ENCODE data around the gene SMTNL2.
"Not testable (repeated sequence)": the region's sequence is repeated elsewhere in the genome, so short reads cannot be mapped to it uniquely, and the experiment has no call there.

The SMTNL2 gene

DNA sequence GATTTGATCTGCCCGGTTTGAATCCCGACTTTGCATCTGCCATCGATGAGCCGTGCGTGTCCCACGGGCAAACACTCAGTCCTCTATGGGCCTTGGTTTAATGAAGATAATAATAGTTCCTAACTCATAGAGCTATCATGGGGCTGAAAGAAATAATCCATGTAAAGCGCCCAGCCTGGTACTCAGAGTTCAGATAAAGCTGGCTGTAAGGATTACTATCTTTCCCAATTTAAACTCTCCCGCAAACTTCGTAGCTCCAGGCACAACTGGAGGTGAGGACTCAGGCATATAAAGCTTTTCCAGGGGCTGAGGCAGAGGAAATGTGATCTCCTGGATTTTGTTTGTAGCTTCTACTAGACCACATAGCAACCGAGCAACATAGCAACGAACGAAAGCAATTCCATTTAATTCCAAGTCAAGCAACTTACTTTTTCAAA lies 40.9 kb downstream of the SMTNL2 start:
- peaks cover 12% of the 10 kb centered on the region; the same call in 1 of the 2 replicates for H3K9me3 ChIP-seq
- H3K4me3 ChIP-seq, result no peak overlapping the region
- no peaks in the 10 kb centered on the region for H3K36me3 ChIP-seq
- H3K27ac ChIP-seq, result no peak overlapping the region
- no peak for TF ChIP-seq Cebpa-rat (IDR thresholded peaks at IDR 0.05)
- H4K20me1 ChIP-seq, result no peaks in the 10 kb centered on the region
- no peaks in the 10 kb centered on the region for H3K27me3 ChIP-seq
- no peak overlapping the region for H3K4me2 ChIP-seq
- H3K4me1 ChIP-seq, result peaks cover 12% of the 10 kb centered on the region; the same call in 1 of the 2 replicates
- no peak overlapping the region for H3K9ac ChIP-seq

- Histone ChIP-seq H3K27me3 (no peaks in the 10 kb centered on the region), H3K36me3 (no peaks in the 10 kb centered on the region), H4K20me1 (no peaks in the 10 kb centered on the region), H3K4me2 (no peak overlapping the region), H3K9me3 (peaks cover 10% of the 10 kb centered on the region; the same call in 1 of the 2 replicates), H3K4me3 (no peak overlapping the region), H3K9ac (no peak overlapping the region), H3K27ac (no peak overlapping the region), H3K4me1 (peaks cover 16% of the 10 kb centered on the region; the same call in 1 of the 2 replicates)
- no peak for TF ChIP-seq Cebpa-rat (IDR thresholded peaks at IDR 0.05)
These were observed 42.5 kb downstream of the SMTNL2 start for GRCh38 chr17:4626734-4627256.

DNA sequence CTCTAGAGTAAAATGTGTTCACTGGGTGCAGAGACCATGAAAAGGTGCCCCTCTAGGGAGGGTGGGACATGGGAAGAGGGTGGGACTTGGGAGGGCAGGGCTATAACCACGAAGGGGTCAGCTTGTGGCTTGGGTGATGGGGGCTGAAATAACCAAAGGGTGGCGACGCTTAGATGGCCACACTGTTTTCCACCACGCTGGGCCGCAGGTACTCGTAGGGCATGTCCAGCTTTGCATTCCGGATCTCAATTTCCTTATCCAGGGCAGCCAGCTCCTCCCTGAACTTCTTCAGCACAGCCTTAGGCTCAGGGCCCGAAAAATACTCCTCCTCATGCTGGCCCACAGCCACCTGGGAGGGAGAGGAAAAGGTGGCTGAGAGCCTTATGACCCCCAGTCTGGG lies 47.1 kb downstream of the SMTNL2 start:
- H3K9me3 ChIP-seq, result no peaks in the 10 kb centered on the region
- no peaks in the 10 kb centered on the region for H4K20me1 ChIP-seq
- no peak overlapping the region for H3K4me2 ChIP-seq
- peaks cover 22% of the 10 kb centered on the region for H3K4me1 ChIP-seq
- no peak for TF ChIP-seq Cebpa-rat (IDR thresholded peaks at IDR 0.05)
- H3K27me3 ChIP-seq, result no peaks in the 10 kb centered on the region
- no peak overlapping the region for H3K4me3 ChIP-seq
- H3K36me3 ChIP-seq, result no peaks in the 10 kb centered on the region
- no peak overlapping the region for H3K9ac ChIP-seq
- no peak overlapping the region for H3K27ac ChIP-seq

- H3K27me3 ChIP-seq, result no peaks in the 10 kb centered on the region
- H3K9me3 ChIP-seq, result no peaks in the 10 kb centered on the region
- no peak overlapping the region for H3K9ac ChIP-seq
- no peak overlapping the region for H3K4me2 ChIP-seq
- no peak overlapping the region for H3K27ac ChIP-seq
- no peak for TF ChIP-seq Cebpa-rat (IDR thresholded peaks at IDR 0.05)
- no peaks in the 10 kb centered on the region for H4K20me1 ChIP-seq
- H3K4me1 ChIP-seq, result peaks cover 28% of the 10 kb centered on the region
- H3K36me3 ChIP-seq, result no peaks in the 10 kb centered on the region
- H3K4me3 ChIP-seq, result no peak overlapping the region
These were observed 47.7 kb downstream of the SMTNL2 start for GRCh38 chr17:4631836-4632580.

GRCh38 chr17:4632581-4632920 lies 48.2 kb downstream of the SMTNL2 start:
- no peak overlapping the region for H3K4me2 ChIP-seq
- H3K4me1 ChIP-seq, result peaks cover 32% of the 10 kb centered on the region
- no peaks in the 10 kb centered on the region for H3K36me3 ChIP-seq
- TF ChIP-seq Cebpa-rat (IDR thresholded peaks at IDR 0.05), result no peak
- no peak overlapping the region for H3K9ac ChIP-seq
- H4K20me1 ChIP-seq, result no peaks in the 10 kb centered on the region
- no peak overlapping the region for H3K4me3 ChIP-seq
- H3K27ac ChIP-seq, result no peak overlapping the region
- H3K27me3 ChIP-seq, result no peaks in the 10 kb centered on the region; the same call in 1 of the 2 replicates
- H3K9me3 ChIP-seq, result no peaks in the 10 kb centered on the region

- no peaks in the 10 kb centered on the region for H3K9me3 ChIP-seq
- no peak overlapping the region for H3K27ac ChIP-seq
- H4K20me1 ChIP-seq, result no peaks in the 10 kb centered on the region
- no peak overlapping the region for H3K4me2 ChIP-seq
- H3K27me3 ChIP-seq, result peaks cover 4% of the 10 kb centered on the region
- peaks cover 32% of the 10 kb centered on the region for H3K4me1 ChIP-seq
- no peak overlapping the region for H3K9ac ChIP-seq
- H3K36me3 ChIP-seq, result no peaks in the 10 kb centered on the region
- no peak overlapping the region for H3K4me3 ChIP-seq
- no peak for TF ChIP-seq Cebpa-rat (IDR thresholded peaks at IDR 0.05)
These were observed 49.3 kb downstream of the SMTNL2 start for GRCh38 chr17:4633643-4634042.

- Histone ChIP-seq H3K36me3 (no peaks in the 10 kb centered on the region), H4K20me1 (0 out of 2 replicates have a peak, but pooled peaks cover 5% of the 10 kb centered on the region), H3K27ac (no peak overlapping the region), H3K4me2 (peak overlapping the region; percentile 90), H3K9ac (no peak overlapping the region), H3K4me3 (no peak overlapping the region), H3K27me3 (peaks cover 15% of the 10 kb centered on the region), H3K4me1 (peaks cover 32% of the 10 kb centered on the region), H3K9me3 (no peaks in the 10 kb centered on the region)
- TF ChIP-seq Cebpa-rat (IDR thresholded peaks at IDR 0.05), result no peak
These were observed 50.6 kb downstream of the SMTNL2 start for GRCh38 chr17:4634976-4635375.

DNA sequence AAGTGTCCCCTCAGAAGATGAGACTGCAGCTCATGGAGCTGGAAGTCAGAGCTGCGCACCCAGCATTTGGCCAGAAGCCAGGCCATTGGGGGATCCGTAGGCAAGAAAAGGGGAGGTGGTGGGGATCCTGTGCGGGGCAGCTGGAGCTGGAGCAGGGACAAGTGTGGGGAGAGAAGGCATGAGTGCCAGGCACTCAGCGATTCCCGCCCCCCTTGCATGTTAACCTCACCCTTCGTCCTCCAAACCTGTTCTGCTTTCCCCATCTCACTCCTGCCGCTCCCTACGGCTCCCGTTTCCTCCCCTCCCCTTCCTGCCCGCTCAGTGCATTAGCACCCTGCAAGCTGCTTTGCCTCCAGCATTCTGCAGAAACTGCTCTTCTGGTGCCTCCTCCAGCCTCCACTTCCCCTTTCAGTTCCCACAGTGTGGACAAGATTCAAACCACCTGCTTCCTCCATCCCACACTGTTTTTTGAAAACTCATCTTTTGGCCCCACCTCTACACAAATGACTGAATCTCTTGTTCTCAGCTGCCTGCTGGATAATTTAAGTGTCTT lies 51.6 kb downstream of the SMTNL2 start:
- Histone ChIP-seq H3K27ac (no peak overlapping the region), H3K9me3 (no peaks in the 10 kb centered on the region), H3K27me3 (peaks cover 24% of the 10 kb centered on the region), H3K4me1 (peaks cover 32% of the 10 kb centered on the region), H3K9ac (no peak overlapping the region), H3K4me2 (peak overlapping the region; percentile 90), H3K36me3 (no peaks in the 10 kb centered on the region), H4K20me1 (0 out of 2 replicates have a peak, but pooled peaks cover 5% of the 10 kb centered on the region), H3K4me3 (0 out of 2 replicates have a peak overlapping the region, but pooled peaks have one; percentile 7)
- no peak for TF ChIP-seq Cebpa-rat (IDR thresholded peaks at IDR 0.05)

- Histone ChIP-seq H3K9ac (no peak overlapping the region), H4K20me1 (peaks cover 11% of the 10 kb centered on the region; the same call in 1 of the 2 replicates), H3K27ac (0 out of 2 replicates have a peak overlapping the region, but pooled peaks have one; percentile 13), H3K9me3 (no peaks in the 10 kb centered on the region), H3K4me1 (peaks cover 30% of the 10 kb centered on the region), H3K36me3 (no peaks in the 10 kb centered on the region), H3K27me3 (peaks cover 31% of the 10 kb centered on the region), H3K4me2 (peak overlapping the region; percentile 90), H3K4me3 (no peak overlapping the region)
- no peak for TF ChIP-seq Cebpa-rat (IDR thresholded peaks at IDR 0.05)
These were observed 52.3 kb downstream of the SMTNL2 start for GRCh38 chr17:4636474-4637100.

GRCh38 chr17:4638766-4639165 lies 54.4 kb downstream of the SMTNL2 start:
- H3K4me2 ChIP-seq, H3K27ac ChIP-seq, H3K9me3 ChIP-seq, H3K9ac ChIP-seq, H3K36me3 ChIP-seq, H3K4me3 ChIP-seq: not testable (repeated sequence)
- Histone ChIP-seq H3K4me1 (peaks cover 28% of the 10 kb centered on the region), H4K20me1 (peaks cover 16% of the 10 kb centered on the region; the same call in 1 of the 2 replicates), H3K27me3 (peaks cover 53% of the 10 kb centered on the region)

GRCh38 chr17:4639301-4640059 lies 55.2 kb downstream of the SMTNL2 start:
- H3K27me3 ChIP-seq, result peaks cover 60% of the 10 kb centered on the region
- not testable (repeated sequence) for H3K4me2 ChIP-seq, H3K27ac ChIP-seq

GRCh38 chr17:4640569-4641188 lies 56.4 kb downstream of the SMTNL2 start:
- not testable (repeated sequence) for H3K4me3 ChIP-seq, H3K27ac ChIP-seq, H3K4me2 ChIP-seq, H3K36me3 ChIP-seq, H3K9me3 ChIP-seq, H3K9ac ChIP-seq
- peaks cover 17% of the 10 kb centered on the region for H3K4me1 ChIP-seq
- peaks cover 16% of the 10 kb centered on the region; the same call in 1 of the 2 replicates for H4K20me1 ChIP-seq
- peaks cover 60% of the 10 kb centered on the region for H3K27me3 ChIP-seq

More at GRCh38 chr17:4639301-4640059, 55.2 kb downstream of the SMTNL2 start:
- H3K4me3 ChIP-seq, H3K9me3 ChIP-seq, H3K9ac ChIP-seq, H3K36me3 ChIP-seq: not testable (repeated sequence)
- peaks cover 16% of the 10 kb centered on the region; the same call in 1 of the 2 replicates for H4K20me1 ChIP-seq
- peaks cover 28% of the 10 kb centered on the region for H3K4me1 ChIP-seq

Measured in BLaER1 (cell line).